A549 treated with Hydrocortisone at 1 μM for 4 hours (cell line): ENCODE results near the gene ASL. TPM values are rescaled to one million over a fixed set of nuclear protein-coding genes. Genes with fewer than 3 reads are reported as not detected.

Experiments used
- total RNA-seq: library from RNA; stranded (reverse); fragments of 200-300 nt; extraction: Qiagen RNA extraction; gene quantifications from 5 replicates; pipeline ENCODE4 v1.2.3, GENCODE V29; 2022

ASL gene
- 20.6 to 23.3 TPM (median 21.8 TPM) in 5 replicates for total RNA-seq

GRCh38 chr7:66075590-66076461 is at the start of gene ASL:
Gene ASL, plus strand, starts transcription at chr7:66075819. Its CDS starts 263 bp downstream, at chr7:66076082.

GRCh38 chr7:66114743-66115649 is 39.4 kb downstream of the ASL start, which contains the start of gene CRCP:
Gene CRCP, plus strand, starts transcription at chr7:66114847. Its CDS starts 116 bp downstream, at chr7:66114963.

Other genes starting within 250 kb of the ASL start
- gene VKORC1L1, start 202.7 kb upstream of the ASL start, total RNA-seq: 27.0 to 31.9 TPM (median 30.2 TPM) in 5 replicates
- 26.8 to 34.2 TPM (median 32.1 TPM) in 5 replicates for gene GUSB, start 93.6 kb upstream of the ASL start, total RNA-seq
- gene CRCP, start 39.0 kb downstream of the ASL start, total RNA-seq: 23.6 to 39.0 TPM (median 26.2 TPM) in 5 replicates
- 5.6 to 8.8 TPM (median 8.0 TPM) in 5 replicates for gene TPST1, start 129.5 kb downstream of the ASL start, total RNA-seq